ENCODE results near the gene CHRNE.

- TF ChIP-seq CTCF (IDR thresholded peaks at IDR 0.05) (no peak), POLR2A (IDR thresholded peaks at IDR 0.05) (no peak), POLR2AphosphoS5 (IDR thresholded peaks at IDR 0.05; ENCODE audit: insufficient read depth in 1 of 2, low read depth in 1 of 2) (no peak)
Measured at GRCh38 chr17:4932756-4933155, 29.9 kb upstream of the CHRNE start.
